ENCODE data around the gene RARG. TPM values are rescaled to one million over a fixed set of nuclear protein-coding genes. Genes with fewer than 3 reads are reported as not detected.
A peak's percentile ranks its signal among the peaks of the same experiment; 100 is the strongest.

Gene RARG
- total RNA-seq, 4 donors from 2014 or later, result 15.6 to 26.6 (median 22.9) TPM

- Histone ChIP-seq H3K27me3 (no peaks in the 10 kb centered on the region), H3K4me3 (no peak overlapping the region), H3K9me3 (no peaks in the 10 kb centered on the region), H3K4me1 (no peaks in the 10 kb centered on the region), H3K36me3 (no peaks in the 10 kb centered on the region), H3K27ac (no peak overlapping the region)
- ATAC-seq, result no peak
- no CpG with 5 or more reads among the region's 11 CpGs for WGBS, 2 donors (ENCODE audit: low coverage in 1 of 2)
- TF ChIP-seq POLR2AphosphoS5 (IDR thresholded peaks at IDR 0.05), result no peak
- TF ChIP-seq POLR2A (IDR thresholded peaks at IDR 0.05), result no peak
- no peak for TF ChIP-seq EP300 (IDR thresholded peaks at IDR 0.05)
- TF ChIP-seq CTCF (IDR thresholded peaks at IDR 0.05), result no peak
These were observed 44.5 kb upstream of the RARG start for GRCh38 chr12:53276511-53276910.

- Histone ChIP-seq H3K4me1 (no peaks in the 10 kb centered on the region), H3K36me3 (no peaks in the 10 kb centered on the region), H3K4me3 (no peak overlapping the region), H3K27ac (no peak overlapping the region), H3K27me3 (no peaks in the 10 kb centered on the region), H3K9me3 (no peaks in the 10 kb centered on the region)
- WGBS, 2 donors (ENCODE audit: low coverage in 1 of 2), result 89 to 90% methylated on average over 2 to 4 of the region's 5 CpGs
- TF ChIP-seq CTCF (IDR thresholded peaks at IDR 0.05) (no peak), EP300 (IDR thresholded peaks at IDR 0.05) (no peak), POLR2A (IDR thresholded peaks at IDR 0.05) (no peak)
- no peak for ATAC-seq
These were observed 42.4 kb upstream of the RARG start for GRCh38 chr12:53274445-53274844.

- H3K27ac ChIP-seq, result peak overlapping the region in 2 of 4 donors; percentile 36 to 66
- H3K4me1 ChIP-seq, result peaks cover 0 to 11% (median 0%) of the 10 kb centered on the region in 3 donors
- H3K4me3 ChIP-seq, result peak overlapping the region; percentile 50 to 65
- WGBS, 2 donors (ENCODE audit: low coverage in 1 of 2), result 5 to 27% methylated on average over 6 to 9 of the region's 20 CpGs
- no peaks in the 10 kb centered on the region for H3K27me3 ChIP-seq
- H3K36me3 ChIP-seq, result no peaks in the 10 kb centered on the region
- ATAC-seq, result no peak
- no peak for TF ChIP-seq EP300 (IDR thresholded peaks at IDR 0.05)
- TF ChIP-seq POLR2AphosphoS5 (IDR thresholded peaks at IDR 0.05), result no peak
- TF ChIP-seq POLR2A (IDR thresholded peaks at IDR 0.05), result no peak
- TF ChIP-seq CTCF (IDR thresholded peaks at IDR 0.05), result no peak
- H3K9me3 ChIP-seq, result no peaks in the 10 kb centered on the region
These were observed 36.9 kb upstream of the RARG start for GRCh38 chr12:53268630-53269562.

- peaks cover 0 to 11% (median 0%) of the 10 kb centered on the region in 3 donors for H3K4me1 ChIP-seq
- peak within 1 kb of the TSS; percentile 50 to 65 for H3K4me3 ChIP-seq
- ATAC-seq, result peak; percentile 91
- 0 to 3% methylated on average over 10 to 39 of the region's 58 CpGs for WGBS, 2 donors (ENCODE audit: low coverage in 1 of 2)
- no peak for TF ChIP-seq EP300 (IDR thresholded peaks at IDR 0.05)
- peak in 2 of 4 experiments; percentile 33 to 52 for TF ChIP-seq CTCF (IDR thresholded peaks at IDR 0.05)
- TF ChIP-seq POLR2A (IDR thresholded peaks at IDR 0.05), result no peak
- no peaks in the 10 kb centered on the region for H3K9me3 ChIP-seq
- peak within 1 kb of the TSS in 3 of 4 donors; percentile 7 to 66 (median 36) for H3K27ac ChIP-seq
- H3K27me3 ChIP-seq, result no peaks in the 10 kb centered on the region
- H3K36me3 ChIP-seq, result no peaks in the 10 kb centered on the region
These were observed 36.1 kb upstream of the RARG start, which contains the start of gene ESPL1 for GRCh38 chr12:53267999-53268629. TSS of gene ESPL1 (plus strand) at chr12:53268299. CDS start at chr12:53268767, 468 bp downstream.
